HEK293 (cell line): ENCODE results near the gene NDOR1.

Source experiments
- EGR2 ChIP-seq: fragments of 450-650 bp; formaldehyde crosslinking; IDR thresholded peaks from 2 replicates; pipeline ENCODE4 v1.5.1; 2016; ENCODE audit warnings: low read depth, missing biosample characterization, missing genetic modification characterization
- GLIS2 ChIP-seq: fragments of 450-650 bp; formaldehyde crosslinking; IDR thresholded peaks from 2 replicates; pipeline ENCODE4 v1.5.1; 2016; ENCODE audit warnings: missing biosample characterization, missing genetic modification characterization
- HOXD13 ChIP-seq: sonication (generic); formaldehyde crosslinking; IDR thresholded peaks from 2 replicates; pipeline ENCODE4 v1.8.0; 2022; ENCODE audit warnings: missing genetic modification reagents, borderline replicate concordance
- IKZF3 ChIP-seq: fragments of 450-650 bp; IDR thresholded peaks from 2 replicates; pipeline ENCODE4 v1.5.0; 2018; ENCODE audit warnings: missing biosample characterization, mild to moderate bottlenecking, missing genetic modification characterization, moderate library complexity
- KLF10 ChIP-seq: fragments of 450-650 bp; IDR thresholded peaks from 2 replicates; pipeline ENCODE4 v1.5.1; 2018; ENCODE audit warnings: missing biosample characterization, mild to moderate bottlenecking, missing genetic modification characterization
- MZF1 ChIP-seq: fragments of 450-650 bp; formaldehyde crosslinking; IDR thresholded peaks from 2 replicates; pipeline ENCODE4 v1.5.1; 2017; ENCODE audit warnings: missing biosample characterization, missing genetic modification characterization, borderline replicate concordance
- PRDM1 ChIP-seq: fragments of 450-650 bp; formaldehyde crosslinking; IDR thresholded peaks from 2 replicates; pipeline ENCODE4; 2016; ENCODE audit warnings: missing biosample characterization, missing genetic modification characterization
- REPIN1 ChIP-seq: fragments of 450-650 bp; formaldehyde crosslinking; IDR thresholded peaks from 2 replicates; pipeline ENCODE4 v1.5.1; 2017; ENCODE audit warnings: missing biosample characterization, missing genetic modification characterization, low read depth
- SETDB1 ChIP-seq: IDR thresholded peaks from one replicate; pipeline ENCODE4 v1.6.1; 2017; ENCODE audit warnings: mild to moderate bottlenecking, low read length, moderate library complexity, mixed read lengths; ENCODE audit not compliant: insufficient read length
- ZBTB20 ChIP-seq: fragments of 450-650 bp; formaldehyde crosslinking; IDR thresholded peaks from 2 replicates; pipeline ENCODE4 v1.5.1; 2016; ENCODE audit warnings: missing biosample characterization, missing genetic modification characterization
- ZBTB21 ChIP-seq: fragments of 450-650 bp; formaldehyde crosslinking; IDR thresholded peaks from 2 replicates; pipeline ENCODE4 v1.5.1; 2017; ENCODE audit warnings: missing biosample characterization, missing genetic modification characterization
- ZBTB8A ChIP-seq: fragments of 450-650 bp; formaldehyde crosslinking; IDR thresholded peaks from 2 replicates; pipeline ENCODE4 v1.5.1; 2016; ENCODE audit warnings: missing biosample characterization, missing genetic modification characterization
- ZIC2 ChIP-seq: fragments of 450-650 bp; formaldehyde crosslinking; IDR thresholded peaks from 2 replicates; pipeline ENCODE4 v1.5.1; 2016; ENCODE audit warnings: missing biosample characterization, missing genetic modification characterization
- ZNF132 ChIP-seq: fragments of 450-650 bp; formaldehyde crosslinking; IDR thresholded peaks from 2 replicates; pipeline ENCODE4 v1.5.1; 2017; ENCODE audit warnings: missing biosample characterization, missing genetic modification characterization, borderline replicate concordance
- ZNF16 ChIP-seq: fragments of 450-650 bp; formaldehyde crosslinking; IDR thresholded peaks from 2 replicates; pipeline ENCODE4 v1.5.1; 2016; ENCODE audit warnings: low read depth, missing biosample characterization, missing genetic modification characterization
- ZNF174 ChIP-seq: fragments of 450-650 bp; formaldehyde crosslinking; IDR thresholded peaks from 2 replicates; pipeline ENCODE4 v1.5.0; 2017; ENCODE audit warnings: missing biosample characterization, mild to moderate bottlenecking, missing genetic modification characterization
- ZNF184 ChIP-seq: fragments of 450-650 bp; IDR thresholded peaks from 2 replicates; pipeline ENCODE4 v1.5.1; 2018; ENCODE audit warnings: missing biosample characterization, mild to moderate bottlenecking, missing genetic modification characterization
- ZNF248 ChIP-seq: fragments of 450-650 bp; formaldehyde crosslinking; IDR thresholded peaks from 2 replicates; pipeline ENCODE4 v1.5.1; 2017; ENCODE audit warnings: missing biosample characterization, missing genetic modification characterization
- ZNF311 ChIP-seq: fragments of 450-650 bp; formaldehyde crosslinking; IDR thresholded peaks from 2 replicates; pipeline ENCODE4 v1.5.1; 2017; ENCODE audit warnings: missing biosample characterization, missing genetic modification characterization, borderline replicate concordance
- ZNF391 ChIP-seq: fragments of 450-650 bp; formaldehyde crosslinking; IDR thresholded peaks from 2 replicates; pipeline ENCODE4 v1.5.1; 2016; ENCODE audit warnings: low read depth, missing biosample characterization, missing genetic modification characterization, borderline replicate concordance
- ZNF394 ChIP-seq: fragments of 450-650 bp; formaldehyde crosslinking; IDR thresholded peaks from 2 replicates; pipeline ENCODE4 v1.5.1; 2016; ENCODE audit warnings: missing biosample characterization, missing genetic modification characterization, mild to moderate bottlenecking, moderate library complexity, borderline replicate concordance
- ZNF548 ChIP-seq: fragments of 450-650 bp; formaldehyde crosslinking; IDR thresholded peaks from 2 replicates; pipeline ENCODE4 v1.5.1; 2016; ENCODE audit warnings: missing biosample characterization, missing genetic modification characterization
- ZNF555 ChIP-seq: fragments of 450-650 bp; formaldehyde crosslinking; conservative IDR thresholded peaks from 2 replicates; pipeline ENCODE4 v1.5.1; 2017; ENCODE audit warnings: missing biosample characterization, mild to moderate bottlenecking, missing genetic modification characterization, inconsistent platforms
- ZNF629 ChIP-seq: fragments of 450-650 bp; formaldehyde crosslinking; IDR thresholded peaks from 2 replicates; pipeline ENCODE4 v1.5.1; 2017; ENCODE audit warnings: missing biosample characterization, missing genetic modification characterization
- ZNF664 ChIP-seq: fragments of 450-650 bp; formaldehyde crosslinking; IDR thresholded peaks from 2 replicates; pipeline ENCODE4 v1.5.1; 2016; ENCODE audit warnings: missing biosample characterization, missing genetic modification characterization
- ZNF677 ChIP-seq: fragments of 450-650 bp; IDR thresholded peaks from 2 replicates; pipeline ENCODE4 v1.5.0; 2018; ENCODE audit warnings: missing biosample characterization, mild to moderate bottlenecking, missing genetic modification characterization, moderate library complexity
- ZNF785 ChIP-seq: fragments of 450-650 bp; formaldehyde crosslinking; IDR thresholded peaks from 2 replicates; pipeline ENCODE4 v1.5.1; 2016; ENCODE audit warnings: missing biosample characterization, missing genetic modification characterization
- ZNF791 ChIP-seq: fragments of 450-650 bp; formaldehyde crosslinking; IDR thresholded peaks from 2 replicates; pipeline ENCODE4 v1.5.1; 2016; ENCODE audit warnings: missing biosample characterization, missing genetic modification characterization
- ZSCAN30 ChIP-seq: fragments of 450-650 bp; IDR thresholded peaks from 2 replicates; pipeline ENCODE4 v1.5.1; 2018; ENCODE audit warnings: missing biosample characterization, mild to moderate bottlenecking, missing genetic modification characterization, moderate library complexity
- TF ChIP-seq, protein P1 (sequence below): fragments of 450-650 bp; formaldehyde crosslinking; IDR thresholded peaks from 2 replicates; pipeline ENCODE4 v1.5.1; 2017; ENCODE audit warnings: missing biosample characterization, missing genetic modification characterization
- TF ChIP-seq, protein P2 (sequence below): sonication (generic); formaldehyde crosslinking; IDR thresholded peaks from 2 replicates; pipeline ENCODE4 v1.8.1; 2022; ENCODE audit warnings: mild to moderate bottlenecking, moderate library complexity, missing genetic modification reagents
- TF ChIP-seq, protein P3 (sequence below): fragments of 450-650 bp; formaldehyde crosslinking; IDR thresholded peaks from 2 replicates; pipeline ENCODE4 v1.5.1; 2016; ENCODE audit warnings: missing biosample characterization, missing genetic modification characterization
- TF ChIP-seq, protein P4 (sequence below): fragments of 450-650 bp; formaldehyde crosslinking; IDR thresholded peaks from 2 replicates; pipeline ENCODE4 v1.5.1; 2016; ENCODE audit warnings: missing biosample characterization, missing genetic modification characterization
- TF ChIP-seq, protein P5 (sequence below): fragments of 450-650 bp; formaldehyde crosslinking; IDR thresholded peaks from 2 replicates; pipeline ENCODE4 v1.5.1; 2016; ENCODE audit warnings: missing biosample characterization, missing genetic modification characterization

Gene NDOR1

DNA sequence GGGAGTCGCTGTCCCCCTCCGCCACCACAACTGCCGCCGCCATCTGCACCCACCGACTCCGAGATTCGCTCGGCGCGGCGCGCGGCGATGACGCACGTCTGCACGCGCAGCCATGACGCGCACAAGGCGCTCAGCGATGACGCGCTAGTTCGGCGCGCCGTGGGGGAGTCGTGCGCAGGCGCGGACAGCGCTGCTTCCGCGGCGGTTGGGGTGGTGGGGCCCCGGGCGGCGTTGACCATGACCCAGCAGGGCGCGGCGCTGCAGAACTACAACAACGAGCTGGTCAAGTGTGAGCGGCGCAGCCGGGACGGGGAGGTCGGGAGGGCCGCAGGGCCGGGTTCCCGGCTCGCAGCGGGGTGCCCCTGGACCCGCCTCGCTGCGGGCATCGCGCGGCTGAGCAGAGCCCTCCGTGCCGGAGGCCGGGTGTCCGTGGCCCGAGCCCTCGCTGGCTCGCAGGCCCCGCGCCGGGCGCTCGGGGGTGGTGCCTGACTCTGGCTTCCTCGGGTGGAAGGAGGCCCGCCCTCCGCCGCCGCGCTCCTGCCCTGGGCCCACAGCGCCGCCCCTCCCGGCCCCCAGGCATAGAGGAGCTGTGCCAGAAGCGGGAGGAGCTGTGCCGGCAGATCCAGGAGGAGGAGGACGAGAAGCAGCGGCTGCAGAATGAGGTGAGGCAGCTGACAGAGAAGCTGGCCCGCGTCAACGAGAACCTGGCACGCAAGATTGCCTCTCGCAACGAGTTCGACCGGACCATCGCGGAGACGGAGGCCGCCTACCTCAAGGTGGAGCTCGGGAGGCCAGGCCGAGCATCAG lies 16.8 kb upstream of the NDOR1 start, which contains the start of the genes ANAPC2 and SSNA1 (continued):
- TF ChIP-seq, protein P1, sequence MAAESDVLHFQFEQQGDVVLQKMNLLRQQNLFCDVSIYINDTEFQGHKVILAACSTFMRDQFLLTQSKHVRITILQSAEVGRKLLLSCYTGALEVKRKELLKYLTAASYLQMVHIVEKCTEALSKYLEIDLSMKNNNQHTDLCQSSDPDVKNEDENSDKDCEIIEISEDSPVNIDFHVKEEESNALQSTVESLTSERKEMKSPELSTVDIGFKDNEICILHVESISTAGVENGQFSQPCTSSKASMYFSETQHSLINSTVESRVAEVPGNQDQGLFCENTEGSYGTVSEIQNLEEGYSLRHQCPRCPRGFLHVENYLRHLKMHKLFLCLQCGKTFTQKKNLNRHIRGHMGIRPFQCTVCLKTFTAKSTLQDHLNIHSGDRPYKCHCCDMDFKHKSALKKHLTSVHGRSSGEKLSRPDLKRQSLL (tag by site-specific recombination) = no peak
- TF ChIP-seq, protein P2, sequence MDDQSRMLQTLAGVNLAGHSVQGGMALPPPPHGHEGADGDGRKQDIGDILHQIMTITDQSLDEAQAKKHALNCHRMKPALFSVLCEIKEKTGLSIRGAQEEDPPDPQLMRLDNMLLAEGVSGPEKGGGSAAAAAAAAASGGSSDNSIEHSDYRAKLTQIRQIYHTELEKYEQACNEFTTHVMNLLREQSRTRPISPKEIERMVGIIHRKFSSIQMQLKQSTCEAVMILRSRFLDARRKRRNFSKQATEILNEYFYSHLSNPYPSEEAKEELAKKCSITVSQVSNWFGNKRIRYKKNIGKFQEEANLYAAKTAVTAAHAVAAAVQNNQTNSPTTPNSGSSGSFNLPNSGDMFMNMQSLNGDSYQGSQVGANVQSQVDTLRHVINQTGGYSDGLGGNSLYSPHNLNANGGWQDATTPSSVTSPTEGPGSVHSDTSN (CRISPR knock-in tag) = peak; percentile 97
- TF ChIP-seq PRDM1 (no peak), KLF10 (tag by site-specific recombination) (peak; percentile 83; the same call in 1 of the 2 replicates), EGR2 (tag by site-specific recombination) (0 out of 2 replicates have a peak, but pooled peaks have one; percentile 31), ZSCAN30 (peak; percentile 73), ZNF664 (tag by site-specific recombination) (no peak), ZBTB21 (tag by site-specific recombination) (peak; percentile 95), ZNF184 (tag by site-specific recombination) (peak; percentile 84; the same call in 1 of the 2 replicates), SETDB1 (no peak), GLIS2 (tag by site-specific recombination) (peak; percentile 82), ZNF174 (no peak), MZF1 (tag by site-specific recombination) (no peak), ZNF677 (tag by site-specific recombination) (no peak), ZNF394 (peak; percentile 100), IKZF3 (tag by site-specific recombination) (peak; percentile 73), ZNF391 (tag by site-specific recombination) (peak; percentile 82; the same call in 1 of the 2 replicates), ZNF629 (tag by site-specific recombination) (peak; percentile 98), HOXD13 (CRISPR knock-in tag) (no peak), ZNF132 (no peak), ZNF785 (no peak), ZNF248 (tag by site-specific recombination) (no peak), REPIN1 (no peak), ZBTB8A (tag by site-specific recombination) (peak; percentile 91), ZNF791 (no peak), ZNF311 (tag by site-specific recombination) (no peak), ZBTB20 (tag by site-specific recombination) (peak; percentile 94), ZNF555 (tag by site-specific recombination) (no peak), ZIC2 (tag by site-specific recombination) (peak; percentile 34), ZNF548 (no peak), ZNF16 (tag by site-specific recombination) (no peak)
- TF ChIP-seq, protein P3, sequence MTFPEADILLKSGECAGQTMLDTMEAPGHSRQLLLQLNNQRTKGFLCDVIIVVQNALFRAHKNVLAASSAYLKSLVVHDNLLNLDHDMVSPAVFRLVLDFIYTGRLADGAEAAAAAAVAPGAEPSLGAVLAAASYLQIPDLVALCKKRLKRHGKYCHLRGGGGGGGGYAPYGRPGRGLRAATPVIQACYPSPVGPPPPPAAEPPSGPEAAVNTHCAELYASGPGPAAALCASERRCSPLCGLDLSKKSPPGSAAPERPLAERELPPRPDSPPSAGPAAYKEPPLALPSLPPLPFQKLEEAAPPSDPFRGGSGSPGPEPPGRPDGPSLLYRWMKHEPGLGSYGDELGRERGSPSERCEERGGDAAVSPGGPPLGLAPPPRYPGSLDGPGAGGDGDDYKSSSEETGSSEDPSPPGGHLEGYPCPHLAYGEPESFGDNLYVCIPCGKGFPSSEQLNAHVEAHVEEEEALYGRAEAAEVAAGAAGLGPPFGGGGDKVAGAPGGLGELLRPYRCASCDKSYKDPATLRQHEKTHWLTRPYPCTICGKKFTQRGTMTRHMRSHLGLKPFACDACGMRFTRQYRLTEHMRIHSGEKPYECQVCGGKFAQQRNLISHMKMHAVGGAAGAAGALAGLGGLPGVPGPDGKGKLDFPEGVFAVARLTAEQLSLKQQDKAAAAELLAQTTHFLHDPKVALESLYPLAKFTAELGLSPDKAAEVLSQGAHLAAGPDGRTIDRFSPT (tag by site-specific recombination) = no peak
- TF ChIP-seq, protein P4, sequence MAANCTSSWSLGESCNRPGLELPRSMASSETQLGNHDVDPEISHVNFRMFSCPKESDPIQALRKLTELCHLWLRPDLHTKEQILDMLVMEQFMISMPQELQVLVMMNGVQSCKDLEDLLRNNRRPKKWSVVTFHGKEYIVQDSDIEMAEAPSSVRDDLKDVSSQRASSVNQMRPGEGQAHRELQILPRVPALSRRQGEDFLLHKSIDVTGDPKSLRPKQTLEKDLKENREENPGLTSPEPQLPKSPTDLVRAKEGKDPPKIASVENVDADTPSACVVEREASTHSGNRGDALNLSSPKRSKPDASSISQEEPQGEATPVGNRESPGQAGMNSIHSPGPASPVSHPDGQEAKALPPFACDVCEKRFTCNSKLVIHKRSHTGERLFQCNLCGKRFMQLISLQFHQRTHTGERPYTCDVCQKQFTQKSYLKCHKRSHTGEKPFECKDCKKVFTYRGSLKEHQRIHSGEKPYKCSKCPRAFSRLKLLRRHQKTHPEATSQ (tag by site-specific recombination) = no peak; the same call in 1 of the 2 replicates
- TF ChIP-seq, protein P5, sequence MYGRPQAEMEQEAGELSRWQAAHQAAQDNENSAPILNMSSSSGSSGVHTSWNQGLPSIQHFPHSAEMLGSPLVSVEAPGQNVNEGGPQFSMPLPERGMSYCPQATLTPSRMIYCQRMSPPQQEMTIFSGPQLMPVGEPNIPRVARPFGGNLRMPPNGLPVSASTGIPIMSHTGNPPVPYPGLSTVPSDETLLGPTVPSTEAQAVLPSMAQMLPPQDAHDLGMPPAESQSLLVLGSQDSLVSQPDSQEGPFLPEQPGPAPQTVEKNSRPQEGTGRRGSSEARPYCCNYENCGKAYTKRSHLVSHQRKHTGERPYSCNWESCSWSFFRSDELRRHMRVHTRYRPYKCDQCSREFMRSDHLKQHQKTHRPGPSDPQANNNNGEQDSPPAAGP (tag by site-specific recombination) = peak; percentile 93
